ENCODE data around the gene INTU. TPM values are rescaled to one million over a fixed set of nuclear protein-coding genes. Genes with fewer than 3 reads are reported as not detected.
"Not testable (repeated sequence)": the region's sequence is repeated elsewhere in the genome, so short reads cannot be mapped to it uniquely, and the experiment has no call there.

Gene INTU
- not detected in 2 replicates for total RNA-seq

DNA sequence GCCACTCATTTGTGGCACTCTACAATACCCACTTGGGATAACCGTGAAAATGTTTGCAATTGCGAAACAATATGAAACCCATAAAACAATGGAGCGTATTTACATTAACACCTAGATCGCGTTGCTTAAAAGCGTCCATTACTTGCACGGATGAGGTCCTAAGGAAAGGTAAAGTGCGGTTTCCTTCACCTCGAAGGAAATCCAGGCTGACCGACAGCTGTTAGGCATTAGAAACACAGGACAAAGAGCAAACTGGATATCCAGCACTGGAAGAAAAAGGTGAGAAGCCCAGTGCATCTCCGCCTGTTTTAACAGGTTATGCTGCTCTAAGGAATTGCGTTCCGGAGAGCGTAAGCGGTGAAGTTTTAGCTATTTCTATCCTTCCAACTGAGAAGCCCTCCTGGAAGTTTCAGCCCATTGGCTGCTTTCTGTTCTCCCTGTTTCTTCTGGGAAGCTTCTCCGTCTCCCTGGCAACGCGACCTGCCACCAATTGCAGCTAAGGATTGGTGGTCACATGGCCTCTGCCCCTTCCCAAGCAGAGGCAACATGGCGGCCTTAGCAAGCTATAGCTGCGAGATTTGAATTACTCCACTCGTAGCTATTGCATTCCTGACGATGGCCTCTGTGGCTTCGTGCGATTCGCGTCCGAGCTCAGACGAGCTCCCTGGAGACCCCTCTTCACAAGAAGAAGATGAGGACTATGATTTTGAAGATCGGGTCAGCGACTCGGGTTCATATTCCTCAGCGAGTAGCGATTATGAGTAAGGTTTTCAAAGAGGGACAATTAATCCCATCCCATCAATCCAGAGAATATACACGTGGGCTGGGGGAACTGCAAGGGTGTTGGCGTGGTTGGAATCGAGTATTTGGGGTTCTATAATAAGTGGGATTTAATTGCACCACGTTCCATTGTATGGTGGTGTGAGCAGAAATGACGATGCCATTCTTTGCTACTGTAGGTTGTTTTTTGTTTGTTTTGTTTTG is at the start of gene INTU:
Gene INTU, plus strand, starts transcription at position 538 of the 984 bp plus-strand sequence. Its CDS starts 78 bp downstream, at position 616.
- intact Hi-C loops (cut with micrococcal nuclease), result loop anchor here (5.0 kb wide), 1 partner anchor 150 kb away; the partner anchor contains the start of gene HSPA4L

DNA sequence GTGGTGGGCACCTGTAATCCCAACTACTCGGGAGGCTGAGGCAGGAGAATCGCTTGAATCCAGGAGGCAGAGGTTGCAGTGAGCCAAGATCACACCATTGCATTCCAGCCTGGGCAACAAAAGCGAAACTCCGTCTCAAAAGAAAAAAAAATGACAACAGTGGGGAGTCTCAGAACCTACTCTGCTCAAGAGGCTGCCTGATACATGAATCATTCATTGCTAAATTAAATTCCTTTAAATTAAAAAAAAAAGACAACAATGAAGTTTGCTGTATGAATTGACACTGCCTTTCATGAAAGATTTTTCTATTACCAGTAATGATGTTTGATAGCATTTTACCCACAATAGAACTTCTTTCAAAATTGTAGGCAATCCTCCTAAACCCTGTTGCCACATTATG is 46.3 kb upstream of the INTU start:
- intact Hi-C loops (cut with micrococcal nuclease), result not testable (repeated sequence)

GRCh38 chr4:127586922-127587571 is 45.7 kb upstream of the INTU start:
- intact Hi-C loops (cut with micrococcal nuclease), result no loop called here

DNA sequence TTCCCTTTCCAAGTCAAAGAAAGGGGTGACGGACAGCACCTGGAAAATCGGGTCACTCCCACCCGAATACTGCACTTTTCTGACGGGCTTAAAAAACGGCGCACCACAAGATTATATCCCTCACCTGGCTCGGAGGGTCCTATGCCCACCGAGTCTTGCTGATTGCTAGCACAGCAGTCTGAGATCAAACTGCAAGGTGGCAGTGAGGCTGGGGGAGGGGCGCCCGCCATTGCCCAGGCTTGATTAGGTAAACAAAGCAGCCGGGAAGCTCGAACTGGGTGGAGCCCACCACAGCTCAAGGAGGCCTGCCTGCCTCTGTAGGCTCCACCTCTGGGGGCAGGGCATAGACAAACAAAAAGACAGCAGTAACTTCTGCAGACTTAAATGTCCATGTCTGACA is 43.6 kb upstream of the INTU start:
- intact Hi-C loops (cut with micrococcal nuclease), result not testable (repeated sequence)

- intact Hi-C loops (cut with micrococcal nuclease), result no loop called here
These were observed 34.1 kb upstream of the INTU start for GRCh38 chr4:127598656-127599055.

DNA sequence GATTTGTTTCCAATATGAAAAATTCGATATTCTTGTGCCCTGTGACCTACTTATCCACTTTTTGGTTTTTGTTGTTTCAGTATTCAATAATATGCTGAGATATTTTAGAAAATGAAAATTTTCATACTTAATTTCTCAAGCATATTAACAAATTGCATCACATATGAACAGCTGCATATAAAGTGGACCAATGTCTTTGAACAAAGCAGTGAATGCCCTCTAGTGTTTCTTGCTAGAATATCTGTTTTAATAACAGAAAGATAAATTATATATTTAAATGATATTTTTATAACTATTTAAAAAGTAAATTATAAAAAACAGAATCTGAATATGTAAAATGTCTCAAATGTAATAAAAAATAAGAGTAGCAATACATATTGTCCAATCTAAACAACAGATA is 31.7 kb upstream of the INTU start:
- intact Hi-C loops (cut with micrococcal nuclease), result no loop called here

- intact Hi-C loops (cut with micrococcal nuclease), result loop anchor here (1.0 to 2.0 kb wide), 2 partner anchors 127 to 616 kb away; no protein-coding TSS in a partner anchor
These were observed 27.6 kb upstream of the INTU start for GRCh38 chr4:127604949-127605709.

GRCh38 chr4:127606823-127607222 is 25.9 kb upstream of the INTU start:
- intact Hi-C loops (cut with micrococcal nuclease), result no loop called here

- intact Hi-C loops (cut with micrococcal nuclease), result no loop called here
These were observed 23.3 kb upstream of the INTU start for GRCh38 chr4:127609484-127609883.

GRCh38 chr4:127610488-127610887 is 22.3 kb upstream of the INTU start:
- intact Hi-C loops (cut with micrococcal nuclease), result no loop called here

GRCh38 chr4:127616898-127617297 is 15.9 kb upstream of the INTU start:
- intact Hi-C loops (cut with micrococcal nuclease), result no loop called here

DNA sequence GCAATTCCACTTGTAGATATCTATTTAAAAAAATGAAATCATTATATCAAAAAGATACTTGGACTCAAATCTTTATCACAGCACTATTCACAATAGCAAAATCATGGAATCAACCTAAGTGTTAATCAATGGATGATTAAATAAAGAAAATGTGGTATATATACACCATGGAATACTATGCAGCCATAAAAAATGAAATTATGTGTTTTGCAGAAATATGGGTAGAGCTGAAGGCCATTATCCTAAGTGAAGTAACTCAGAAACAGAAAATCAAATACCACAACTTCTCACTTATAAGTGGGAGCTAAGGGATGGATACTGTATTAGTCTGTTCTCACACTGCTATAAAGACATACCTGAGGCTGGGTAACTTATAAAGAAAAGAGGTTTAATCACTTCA is 14.3 kb upstream of the INTU start:
- intact Hi-C loops (cut with micrococcal nuclease), result no loop called here

- intact Hi-C loops (cut with micrococcal nuclease), result no loop called here
These were observed 10.2 kb upstream of the INTU start for GRCh38 chr4:127622621-127622920.

GRCh38 chr4:127622921-127623796 is 9.6 kb upstream of the INTU start:
- intact Hi-C loops (cut with micrococcal nuclease), result no loop called here

DNA sequence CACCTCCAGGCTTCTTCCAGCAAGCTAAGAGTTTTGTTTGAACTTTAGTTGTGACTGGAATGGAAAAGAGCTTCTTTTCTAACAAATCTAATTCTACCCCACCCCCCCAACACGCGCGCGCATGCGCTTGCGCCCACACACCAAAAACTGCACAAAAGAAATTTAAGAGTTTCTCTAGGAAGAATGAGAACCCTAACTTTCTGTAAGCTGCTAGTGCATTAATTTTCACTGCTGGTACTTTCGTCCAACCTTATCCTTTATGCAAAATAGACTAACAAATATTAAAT is 9.0 kb upstream of the INTU start:
- intact Hi-C loops (cut with micrococcal nuclease), result no loop called here

- intact Hi-C loops (cut with micrococcal nuclease), result no loop called here
These were observed 8.6 kb upstream of the INTU start for GRCh38 chr4:127624173-127624572.

DNA sequence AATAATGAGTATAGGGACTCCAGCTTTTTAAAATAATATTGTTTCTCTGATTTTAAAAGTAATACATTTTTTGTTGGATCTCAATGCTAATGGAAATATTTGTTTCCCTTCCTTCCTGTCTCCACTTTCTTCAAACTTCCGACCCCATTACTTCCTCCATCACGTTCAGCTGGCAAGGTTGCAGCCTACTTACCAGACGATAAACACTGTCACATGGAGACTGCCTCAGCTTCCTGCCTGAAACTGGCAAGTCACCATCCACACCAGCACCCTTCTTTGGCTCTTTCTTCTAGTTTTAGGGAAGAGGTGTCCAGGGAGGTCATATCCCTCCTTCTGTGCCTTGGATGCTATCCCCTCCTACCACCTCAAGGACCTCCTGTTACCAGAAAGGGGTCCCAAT is 3.4 kb upstream of the INTU start:
- intact Hi-C loops (cut with micrococcal nuclease), result no loop called here

DNA sequence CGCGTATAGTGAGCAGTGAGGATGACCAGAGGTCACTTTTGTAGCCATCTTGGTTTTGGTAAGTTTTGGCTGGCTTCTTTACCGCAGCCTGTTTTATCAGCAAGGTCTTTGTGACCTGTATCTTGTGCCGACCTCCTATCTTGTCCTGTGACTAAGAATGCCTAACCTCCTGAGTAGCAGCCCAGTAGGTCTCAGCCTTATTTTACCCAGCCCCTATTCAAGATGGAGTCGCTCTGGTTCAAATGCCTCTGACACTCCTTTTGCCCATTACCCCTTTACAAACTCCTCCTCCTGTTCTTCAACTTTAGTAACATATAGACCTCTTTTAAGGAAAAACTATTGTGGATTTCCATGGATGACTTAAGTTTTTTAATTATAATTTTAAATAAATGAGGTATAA is 2.6 kb upstream of the INTU start:
- intact Hi-C loops (cut with micrococcal nuclease), result loop anchor here (5.0 kb wide), 1 partner anchor 152 kb away; the partner anchor contains the start of gene HSPA4L

- intact Hi-C loops (cut with micrococcal nuclease), result loop anchor here (5.0 kb wide), 1 partner anchor 151 kb away; the partner anchor contains the start of gene HSPA4L
These were observed 1.3 kb upstream of the INTU start for GRCh38 chr4:127631420-127631819.

DNA sequence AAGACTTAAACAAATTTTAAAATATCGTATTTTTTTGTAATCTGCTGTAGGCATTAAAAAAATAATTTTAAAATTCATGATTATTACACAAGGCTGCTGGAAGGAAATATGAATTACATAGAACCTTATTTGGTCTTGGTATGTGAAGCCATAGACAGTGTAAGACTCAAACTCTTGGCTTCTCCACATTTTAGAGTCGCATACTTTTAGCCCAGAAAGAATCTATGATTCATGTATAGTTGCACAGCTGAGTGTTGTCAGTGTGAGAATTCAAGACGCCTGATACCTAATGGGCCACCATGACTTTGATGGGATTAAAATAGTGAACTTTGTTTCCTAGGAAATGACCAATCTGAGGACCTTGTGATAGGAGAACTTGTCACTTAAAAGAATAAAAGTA is 1.4 kb downstream of the INTU start:
- intact Hi-C loops (cut with micrococcal nuclease), result loop anchor here (5.0 kb wide), 1 partner anchor 148 kb away; the partner anchor contains the start of gene HSPA4L

DNA sequence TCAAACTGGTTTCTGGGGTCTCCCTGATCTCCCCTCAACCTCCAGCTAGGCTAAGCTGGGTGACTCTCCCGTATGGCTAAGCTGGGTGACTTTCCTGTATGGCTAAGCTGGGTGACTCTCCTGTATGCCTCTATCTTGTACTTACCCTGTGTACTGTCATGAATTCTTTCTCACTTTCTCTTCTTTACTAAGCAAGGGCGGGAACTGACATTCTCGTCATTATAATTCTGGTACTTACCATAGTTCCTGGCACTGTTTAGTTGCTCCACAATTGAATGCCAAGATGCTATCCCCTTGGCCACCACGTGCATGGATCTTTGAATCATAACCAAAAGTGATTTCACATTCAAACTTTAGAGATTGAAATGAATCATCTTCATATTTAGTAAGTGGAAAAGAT is 8.8 kb downstream of the INTU start:
- intact Hi-C loops (cut with micrococcal nuclease), result no loop called here
